ENCODE measurements around the gene LYPD4.

DNA sequence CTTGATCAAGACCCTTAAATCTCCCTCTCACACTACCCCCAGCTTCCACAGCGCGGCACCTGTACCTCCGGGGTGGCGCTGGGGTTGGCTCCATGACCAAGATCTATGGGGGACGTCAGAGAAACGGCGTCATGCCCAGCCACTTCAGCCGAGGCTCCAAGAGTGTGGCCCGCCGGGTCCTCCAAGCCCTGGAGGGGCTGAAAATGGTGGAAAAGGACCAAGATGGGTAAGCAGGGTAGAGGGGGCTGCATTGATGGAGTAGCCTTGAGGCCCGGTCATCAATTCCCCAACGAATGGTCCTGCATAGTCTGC lies 24.5 kb upstream of the LYPD4 start:
- TF ChIP-seq, protein P1, sequence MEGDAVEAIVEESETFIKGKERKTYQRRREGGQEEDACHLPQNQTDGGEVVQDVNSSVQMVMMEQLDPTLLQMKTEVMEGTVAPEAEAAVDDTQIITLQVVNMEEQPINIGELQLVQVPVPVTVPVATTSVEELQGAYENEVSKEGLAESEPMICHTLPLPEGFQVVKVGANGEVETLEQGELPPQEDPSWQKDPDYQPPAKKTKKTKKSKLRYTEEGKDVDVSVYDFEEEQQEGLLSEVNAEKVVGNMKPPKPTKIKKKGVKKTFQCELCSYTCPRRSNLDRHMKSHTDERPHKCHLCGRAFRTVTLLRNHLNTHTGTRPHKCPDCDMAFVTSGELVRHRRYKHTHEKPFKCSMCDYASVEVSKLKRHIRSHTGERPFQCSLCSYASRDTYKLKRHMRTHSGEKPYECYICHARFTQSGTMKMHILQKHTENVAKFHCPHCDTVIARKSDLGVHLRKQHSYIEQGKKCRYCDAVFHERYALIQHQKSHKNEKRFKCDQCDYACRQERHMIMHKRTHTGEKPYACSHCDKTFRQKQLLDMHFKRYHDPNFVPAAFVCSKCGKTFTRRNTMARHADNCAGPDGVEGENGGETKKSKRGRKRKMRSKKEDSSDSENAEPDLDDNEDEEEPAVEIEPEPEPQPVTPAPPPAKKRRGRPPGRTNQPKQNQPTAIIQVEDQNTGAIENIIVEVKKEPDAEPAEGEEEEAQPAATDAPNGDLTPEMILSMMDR (IDR thresholded peaks at IDR 0.05), result no peak
- no peak for TF ChIP-seq EP300 (IDR thresholded peaks at IDR 0.05)
